Measurements from ENCODE around the gene DCX. TPM values are rescaled to one million over a fixed set of nuclear protein-coding genes. Genes with fewer than 3 reads are reported as not detected.
A peak's percentile ranks its signal among the peaks of the same experiment; 100 is the strongest.
"Not testable (repeated sequence)": the region's sequence is repeated elsewhere in the genome, so short reads cannot be mapped to it uniquely, and the experiment has no call there.

Gene DCX
- total and polyA plus RNA-seq, 5 donors from 2014 or later: not detected

GRCh38 chrX:111349934-111350333 is 62.1 kb downstream of the DCX start:
- Histone ChIP-seq H3K4me3 (ENCODE audit: low read depth, low read length) (no peak overlapping the region), H3K9me3 (ENCODE audit: control insufficient read depth in 2 of 2, low read length in 2 of 2) (no peaks in the 10 kb centered on the region), H3K36me3 (ENCODE audit: control insufficient read depth, insufficient read depth, low read length) (no peaks in the 10 kb centered on the region), H3K27ac (ENCODE audit: insufficient read depth, low read length, poor library complexity, severe bottlenecking) (no peak overlapping the region), H3K4me1 (ENCODE audit: control insufficient read depth, insufficient read depth, low read length, poor library complexity, severe bottlenecking) (no peaks in the 10 kb centered on the region), H3K27me3 (ENCODE audit: control insufficient read depth, insufficient read depth, low read length) (no peaks in the 10 kb centered on the region)
- Mint-ChIP-seq H3K9me3 (peaks cover 0 to 3% (median 0%) of the 10 kb centered on the region in 7 donors), H3K4me1 (no peaks in the 10 kb centered on the region), H3K36me3 (no peaks in the 10 kb centered on the region), H3K4me3 (peak overlapping the region in 1 of 4 donors; percentile 90), H3K27ac (no peak overlapping the region), H3K27me3 (no peaks in the 10 kb centered on the region)
- DNase-seq (no peak), ATAC-seq (ENCODE audit: low read depth in 2 of 2) (no peak)

- Mint-ChIP-seq H3K27ac (no peak overlapping the region), H3K9me3 (peaks cover 0 to 5% (median 0%) of the 10 kb centered on the region in 7 donors), H3K27me3 (no peaks in the 10 kb centered on the region), H3K4me3 (no peak overlapping the region), H3K4me1 (no peaks in the 10 kb centered on the region), H3K36me3 (no peaks in the 10 kb centered on the region)
- H3K4me1 ChIP-seq (ENCODE audit: control insufficient read depth, insufficient read depth, low read length, poor library complexity, severe bottlenecking): no peaks in the 10 kb centered on the region
- H3K9me3 ChIP-seq (ENCODE audit: control insufficient read depth in 2 of 2, low read length in 2 of 2): no peaks in the 10 kb centered on the region
- no peaks in the 10 kb centered on the region for H3K27me3 ChIP-seq (ENCODE audit: control insufficient read depth, insufficient read depth, low read length)
- ATAC-seq (ENCODE audit: low read depth in 2 of 2) (no peak), DNase-seq (no peak)
- no peaks in the 10 kb centered on the region for H3K36me3 ChIP-seq (ENCODE audit: control insufficient read depth, insufficient read depth, low read length)
- H3K27ac ChIP-seq (ENCODE audit: insufficient read depth, low read length, poor library complexity, severe bottlenecking): no peak overlapping the region
- H3K4me3 ChIP-seq (ENCODE audit: low read depth, low read length): no peak overlapping the region
Observed at GRCh38 chrX:111349101-111349500, 62.9 kb downstream of the DCX start.

GRCh38 chrX:111348429-111348828 is 63.6 kb downstream of the DCX start:
- H3K4me1 ChIP-seq (ENCODE audit: control insufficient read depth, insufficient read depth, low read length, poor library complexity, severe bottlenecking): no peaks in the 10 kb centered on the region
- no peaks in the 10 kb centered on the region for H3K27me3 ChIP-seq (ENCODE audit: control insufficient read depth, insufficient read depth, low read length)
- Mint-ChIP-seq H3K36me3 (no peaks in the 10 kb centered on the region), H3K9me3 (peaks cover 0 to 5% (median 0%) of the 10 kb centered on the region in 7 donors), H3K4me1 (no peaks in the 10 kb centered on the region), H3K27ac (no peak overlapping the region), H3K27me3 (no peaks in the 10 kb centered on the region), H3K4me3 (no peak overlapping the region)
- no peak overlapping the region for H3K27ac ChIP-seq (ENCODE audit: insufficient read depth, low read length, poor library complexity, severe bottlenecking)
- H3K9me3 ChIP-seq (ENCODE audit: control insufficient read depth in 2 of 2, low read length in 2 of 2): no peaks in the 10 kb centered on the region
- DNase-seq: no peak
- H3K36me3 ChIP-seq (ENCODE audit: control insufficient read depth, insufficient read depth, low read length): no peaks in the 10 kb centered on the region
- H3K4me3 ChIP-seq (ENCODE audit: low read depth, low read length): no peak overlapping the region
- ATAC-seq (ENCODE audit: low read depth in 2 of 2): no peak

- not testable (repeated sequence) for H3K4me1 ChIP-seq (ENCODE audit: control insufficient read depth, insufficient read depth, low read length, poor library complexity, severe bottlenecking); H3K4me3 ChIP-seq (ENCODE audit: low read depth, low read length); H3K9me3 Mint-ChIP-seq; ATAC-seq (ENCODE audit: low read depth in 2 of 2); DNase-seq; H3K9me3 ChIP-seq (ENCODE audit: control insufficient read depth in 2 of 2, low read length in 2 of 2); H3K4me3 Mint-ChIP-seq; H3K36me3 ChIP-seq (ENCODE audit: control insufficient read depth, insufficient read depth, low read length); H3K4me1 Mint-ChIP-seq; H3K27me3 Mint-ChIP-seq; H3K27ac ChIP-seq (ENCODE audit: insufficient read depth, low read length, poor library complexity, severe bottlenecking); H3K36me3 Mint-ChIP-seq; H3K27ac Mint-ChIP-seq; H3K27me3 ChIP-seq (ENCODE audit: control insufficient read depth, insufficient read depth, low read length)
Observed at GRCh38 chrX:111346150-111346549, 65.8 kb downstream of the DCX start.

GRCh38 chrX:111340054-111340453 is 71.9 kb downstream of the DCX start:
- Histone ChIP-seq H3K36me3 (ENCODE audit: control insufficient read depth, insufficient read depth, low read length) (no peaks in the 10 kb centered on the region), H3K27me3 (ENCODE audit: control insufficient read depth, insufficient read depth, low read length) (no peaks in the 10 kb centered on the region), H3K9me3 (ENCODE audit: control insufficient read depth in 2 of 2, low read length in 2 of 2) (no peaks in the 10 kb centered on the region), H3K27ac (ENCODE audit: insufficient read depth, low read length, poor library complexity, severe bottlenecking) (no peak overlapping the region), H3K4me1 (ENCODE audit: control insufficient read depth, insufficient read depth, low read length, poor library complexity, severe bottlenecking) (no peaks in the 10 kb centered on the region), H3K4me3 (ENCODE audit: low read depth, low read length) (no peak overlapping the region)
- ATAC-seq (ENCODE audit: low read depth in 2 of 2): no peak
- Mint-ChIP-seq H3K36me3 (no peaks in the 10 kb centered on the region), H3K9me3 (peaks cover 0 to 9% (median 0%) of the 10 kb centered on the region in 7 donors), H3K4me1 (no peaks in the 10 kb centered on the region), H3K27ac (no peak overlapping the region), H3K27me3 (no peaks in the 10 kb centered on the region), H3K4me3 (no peak overlapping the region)
- DNase-seq: no peak

GRCh38 chrX:111339212-111339611 is 72.8 kb downstream of the DCX start:
- Histone ChIP-seq H3K27me3 (ENCODE audit: control insufficient read depth, insufficient read depth, low read length) (no peaks in the 10 kb centered on the region), H3K27ac (ENCODE audit: insufficient read depth, low read length, poor library complexity, severe bottlenecking) (no peak overlapping the region), H3K36me3 (ENCODE audit: control insufficient read depth, insufficient read depth, low read length) (no peaks in the 10 kb centered on the region), H3K9me3 (ENCODE audit: control insufficient read depth in 2 of 2, low read length in 2 of 2) (no peaks in the 10 kb centered on the region), H3K4me1 (ENCODE audit: control insufficient read depth, insufficient read depth, low read length, poor library complexity, severe bottlenecking) (no peaks in the 10 kb centered on the region), H3K4me3 (ENCODE audit: low read depth, low read length) (no peak overlapping the region)
- peaks cover 3% of the 10 kb centered on the region for H3K27me3 Mint-ChIP-seq
- no peaks in the 10 kb centered on the region for H3K36me3 Mint-ChIP-seq
- no peak overlapping the region for H3K4me3 Mint-ChIP-seq
- DNase-seq (no peak), ATAC-seq (ENCODE audit: low read depth in 2 of 2) (no peak)
- H3K4me1 Mint-ChIP-seq: no peaks in the 10 kb centered on the region
- peaks cover 0 to 9% (median 0%) of the 10 kb centered on the region in 7 donors for H3K9me3 Mint-ChIP-seq
- H3K27ac Mint-ChIP-seq: no peak overlapping the region

GRCh38 chrX:111338095-111338698 is 73.8 kb downstream of the DCX start:
- Histone ChIP-seq H3K4me3 (ENCODE audit: low read depth, low read length) (no peak overlapping the region), H3K36me3 (ENCODE audit: control insufficient read depth, insufficient read depth, low read length) (no peaks in the 10 kb centered on the region), H3K27ac (ENCODE audit: insufficient read depth, low read length, poor library complexity, severe bottlenecking) (no peak overlapping the region), H3K9me3 (ENCODE audit: control insufficient read depth in 2 of 2, low read length in 2 of 2) (no peaks in the 10 kb centered on the region), H3K4me1 (ENCODE audit: control insufficient read depth, insufficient read depth, low read length, poor library complexity, severe bottlenecking) (no peaks in the 10 kb centered on the region), H3K27me3 (ENCODE audit: control insufficient read depth, insufficient read depth, low read length) (no peaks in the 10 kb centered on the region)
- H3K4me1 Mint-ChIP-seq: no peaks in the 10 kb centered on the region
- H3K27me3 Mint-ChIP-seq: peaks cover 4% of the 10 kb centered on the region
- no peaks in the 10 kb centered on the region for H3K36me3 Mint-ChIP-seq
- DNase-seq (no peak), ATAC-seq (ENCODE audit: low read depth in 2 of 2) (no peak)
- peaks cover 0 to 9% (median 0%) of the 10 kb centered on the region in 7 donors for H3K9me3 Mint-ChIP-seq
- no peak overlapping the region for H3K4me3 Mint-ChIP-seq
- peak overlapping the region in 1 of 3 donors; percentile 20 for H3K27ac Mint-ChIP-seq

GRCh38 chrX:111337067-111337637 is 74.8 kb downstream of the DCX start:
- no peak overlapping the region for H3K4me3 Mint-ChIP-seq
- Histone ChIP-seq H3K36me3 (ENCODE audit: control insufficient read depth, insufficient read depth, low read length) (no peaks in the 10 kb centered on the region), H3K27me3 (ENCODE audit: control insufficient read depth, insufficient read depth, low read length) (no peaks in the 10 kb centered on the region), H3K4me3 (ENCODE audit: low read depth, low read length) (no peak overlapping the region), H3K27ac (ENCODE audit: insufficient read depth, low read length, poor library complexity, severe bottlenecking) (no peak overlapping the region), H3K4me1 (ENCODE audit: control insufficient read depth, insufficient read depth, low read length, poor library complexity, severe bottlenecking) (no peaks in the 10 kb centered on the region), H3K9me3 (ENCODE audit: control insufficient read depth in 2 of 2, low read length in 2 of 2) (no peaks in the 10 kb centered on the region)
- no peak overlapping the region for H3K27ac Mint-ChIP-seq
- no peak for ATAC-seq (ENCODE audit: low read depth in 2 of 2)
- H3K27me3 Mint-ChIP-seq: peaks cover 4% of the 10 kb centered on the region
- DNase-seq: no peak
- H3K36me3 Mint-ChIP-seq: no peaks in the 10 kb centered on the region
- H3K4me1 Mint-ChIP-seq: no peaks in the 10 kb centered on the region
- peaks cover 0 to 9% (median 0%) of the 10 kb centered on the region in 7 donors for H3K9me3 Mint-ChIP-seq

Data from CD4-positive, CD25-positive, alpha-beta regulatory T cell (primary cell).